ENCODE results near the gene SIPA1L3. TPM values are rescaled to one million over a fixed set of nuclear protein-coding genes. Genes with fewer than 3 reads are reported as not detected.

Gene SIPA1L3
- total and polyA plus RNA-seq, 10 of the 15 experiments (the other 5 are each of a cell fraction or from before 2014, with no cell fraction given) = 0.24 to 66.2 (median 19.1) TPM

DNA sequence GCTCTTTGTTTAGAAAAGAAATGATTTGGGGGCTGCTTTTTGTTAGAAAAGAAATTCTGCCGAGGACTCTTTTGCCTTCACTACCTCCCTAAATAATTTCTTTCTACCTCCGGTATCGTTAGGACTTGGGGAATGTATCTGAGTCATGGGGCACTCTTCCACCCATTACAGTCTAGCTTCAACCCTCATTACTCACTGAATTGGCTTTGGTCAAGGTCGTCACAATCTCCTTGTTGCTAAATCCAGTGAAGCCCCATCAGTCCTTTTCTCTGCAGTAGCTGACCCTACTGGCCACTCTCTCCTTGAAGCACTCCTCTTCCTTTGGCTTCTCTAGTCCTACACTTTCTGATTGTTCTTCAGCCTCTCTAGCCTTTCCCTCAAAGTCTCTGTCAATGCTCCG is 34.6 kb upstream of the SIPA1L3 start (continued):
- TF ChIP-seq, protein P1, sequence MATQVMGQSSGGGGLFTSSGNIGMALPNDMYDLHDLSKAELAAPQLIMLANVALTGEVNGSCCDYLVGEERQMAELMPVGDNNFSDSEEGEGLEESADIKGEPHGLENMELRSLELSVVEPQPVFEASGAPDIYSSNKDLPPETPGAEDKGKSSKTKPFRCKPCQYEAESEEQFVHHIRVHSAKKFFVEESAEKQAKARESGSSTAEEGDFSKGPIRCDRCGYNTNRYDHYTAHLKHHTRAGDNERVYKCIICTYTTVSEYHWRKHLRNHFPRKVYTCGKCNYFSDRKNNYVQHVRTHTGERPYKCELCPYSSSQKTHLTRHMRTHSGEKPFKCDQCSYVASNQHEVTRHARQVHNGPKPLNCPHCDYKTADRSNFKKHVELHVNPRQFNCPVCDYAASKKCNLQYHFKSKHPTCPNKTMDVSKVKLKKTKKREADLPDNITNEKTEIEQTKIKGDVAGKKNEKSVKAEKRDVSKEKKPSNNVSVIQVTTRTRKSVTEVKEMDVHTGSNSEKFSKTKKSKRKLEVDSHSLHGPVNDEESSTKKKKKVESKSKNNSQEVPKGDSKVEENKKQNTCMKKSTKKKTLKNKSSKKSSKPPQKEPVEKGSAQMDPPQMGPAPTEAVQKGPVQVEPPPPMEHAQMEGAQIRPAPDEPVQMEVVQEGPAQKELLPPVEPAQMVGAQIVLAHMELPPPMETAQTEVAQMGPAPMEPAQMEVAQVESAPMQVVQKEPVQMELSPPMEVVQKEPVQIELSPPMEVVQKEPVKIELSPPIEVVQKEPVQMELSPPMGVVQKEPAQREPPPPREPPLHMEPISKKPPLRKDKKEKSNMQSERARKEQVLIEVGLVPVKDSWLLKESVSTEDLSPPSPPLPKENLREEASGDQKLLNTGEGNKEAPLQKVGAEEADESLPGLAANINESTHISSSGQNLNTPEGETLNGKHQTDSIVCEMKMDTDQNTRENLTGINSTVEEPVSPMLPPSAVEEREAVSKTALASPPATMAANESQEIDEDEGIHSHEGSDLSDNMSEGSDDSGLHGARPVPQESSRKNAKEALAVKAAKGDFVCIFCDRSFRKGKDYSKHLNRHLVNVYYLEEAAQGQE (IDR thresholded peaks at IDR 0.05; ENCODE audit: low read depth, low read length) = no peak
- TF ChIP-seq, protein P2, sequence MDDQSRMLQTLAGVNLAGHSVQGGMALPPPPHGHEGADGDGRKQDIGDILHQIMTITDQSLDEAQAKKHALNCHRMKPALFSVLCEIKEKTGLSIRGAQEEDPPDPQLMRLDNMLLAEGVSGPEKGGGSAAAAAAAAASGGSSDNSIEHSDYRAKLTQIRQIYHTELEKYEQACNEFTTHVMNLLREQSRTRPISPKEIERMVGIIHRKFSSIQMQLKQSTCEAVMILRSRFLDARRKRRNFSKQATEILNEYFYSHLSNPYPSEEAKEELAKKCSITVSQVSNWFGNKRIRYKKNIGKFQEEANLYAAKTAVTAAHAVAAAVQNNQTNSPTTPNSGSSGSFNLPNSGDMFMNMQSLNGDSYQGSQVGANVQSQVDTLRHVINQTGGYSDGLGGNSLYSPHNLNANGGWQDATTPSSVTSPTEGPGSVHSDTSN (IDR thresholded peaks at IDR 0.05; ENCODE audit: insufficient replicate concordance, low read depth, low read length) = no peak
- TF ChIP-seq, protein P3, sequence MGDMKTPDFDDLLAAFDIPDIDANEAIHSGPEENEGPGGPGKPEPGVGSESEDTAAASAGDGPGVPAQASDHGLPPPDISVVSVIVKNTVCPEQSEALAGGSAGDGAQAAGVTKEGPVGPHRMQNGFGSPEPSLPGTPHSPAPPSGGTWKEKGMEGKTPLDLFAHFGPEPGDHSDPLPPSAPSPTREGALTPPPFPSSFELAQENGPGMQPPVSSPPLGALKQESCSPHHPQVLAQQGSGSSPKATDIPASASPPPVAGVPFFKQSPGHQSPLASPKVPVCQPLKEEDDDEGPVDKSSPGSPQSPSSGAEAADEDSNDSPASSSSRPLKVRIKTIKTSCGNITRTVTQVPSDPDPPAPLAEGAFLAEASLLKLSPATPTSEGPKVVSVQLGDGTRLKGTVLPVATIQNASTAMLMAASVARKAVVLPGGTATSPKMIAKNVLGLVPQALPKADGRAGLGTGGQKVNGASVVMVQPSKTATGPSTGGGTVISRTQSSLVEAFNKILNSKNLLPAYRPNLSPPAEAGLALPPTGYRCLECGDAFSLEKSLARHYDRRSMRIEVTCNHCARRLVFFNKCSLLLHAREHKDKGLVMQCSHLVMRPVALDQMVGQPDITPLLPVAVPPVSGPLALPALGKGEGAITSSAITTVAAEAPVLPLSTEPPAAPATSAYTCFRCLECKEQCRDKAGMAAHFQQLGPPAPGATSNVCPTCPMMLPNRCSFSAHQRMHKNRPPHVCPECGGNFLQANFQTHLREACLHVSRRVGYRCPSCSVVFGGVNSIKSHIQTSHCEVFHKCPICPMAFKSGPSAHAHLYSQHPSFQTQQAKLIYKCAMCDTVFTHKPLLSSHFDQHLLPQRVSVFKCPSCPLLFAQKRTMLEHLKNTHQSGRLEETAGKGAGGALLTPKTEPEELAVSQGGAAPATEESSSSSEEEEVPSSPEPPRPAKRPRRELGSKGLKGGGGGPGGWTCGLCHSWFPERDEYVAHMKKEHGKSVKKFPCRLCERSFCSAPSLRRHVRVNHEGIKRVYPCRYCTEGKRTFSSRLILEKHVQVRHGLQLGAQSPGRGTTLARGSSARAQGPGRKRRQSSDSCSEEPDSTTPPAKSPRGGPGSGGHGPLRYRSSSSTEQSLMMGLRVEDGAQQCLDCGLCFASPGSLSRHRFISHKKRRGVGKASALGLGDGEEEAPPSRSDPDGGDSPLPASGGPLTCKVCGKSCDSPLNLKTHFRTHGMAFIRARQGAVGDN (IDR thresholded peaks at IDR 0.05) = no peak
- TF ChIP-seq BCL11A (IDR thresholded peaks at IDR 0.05; ENCODE audit: low read depth, low read length) = no peak
- TF ChIP-seq, protein P4, sequence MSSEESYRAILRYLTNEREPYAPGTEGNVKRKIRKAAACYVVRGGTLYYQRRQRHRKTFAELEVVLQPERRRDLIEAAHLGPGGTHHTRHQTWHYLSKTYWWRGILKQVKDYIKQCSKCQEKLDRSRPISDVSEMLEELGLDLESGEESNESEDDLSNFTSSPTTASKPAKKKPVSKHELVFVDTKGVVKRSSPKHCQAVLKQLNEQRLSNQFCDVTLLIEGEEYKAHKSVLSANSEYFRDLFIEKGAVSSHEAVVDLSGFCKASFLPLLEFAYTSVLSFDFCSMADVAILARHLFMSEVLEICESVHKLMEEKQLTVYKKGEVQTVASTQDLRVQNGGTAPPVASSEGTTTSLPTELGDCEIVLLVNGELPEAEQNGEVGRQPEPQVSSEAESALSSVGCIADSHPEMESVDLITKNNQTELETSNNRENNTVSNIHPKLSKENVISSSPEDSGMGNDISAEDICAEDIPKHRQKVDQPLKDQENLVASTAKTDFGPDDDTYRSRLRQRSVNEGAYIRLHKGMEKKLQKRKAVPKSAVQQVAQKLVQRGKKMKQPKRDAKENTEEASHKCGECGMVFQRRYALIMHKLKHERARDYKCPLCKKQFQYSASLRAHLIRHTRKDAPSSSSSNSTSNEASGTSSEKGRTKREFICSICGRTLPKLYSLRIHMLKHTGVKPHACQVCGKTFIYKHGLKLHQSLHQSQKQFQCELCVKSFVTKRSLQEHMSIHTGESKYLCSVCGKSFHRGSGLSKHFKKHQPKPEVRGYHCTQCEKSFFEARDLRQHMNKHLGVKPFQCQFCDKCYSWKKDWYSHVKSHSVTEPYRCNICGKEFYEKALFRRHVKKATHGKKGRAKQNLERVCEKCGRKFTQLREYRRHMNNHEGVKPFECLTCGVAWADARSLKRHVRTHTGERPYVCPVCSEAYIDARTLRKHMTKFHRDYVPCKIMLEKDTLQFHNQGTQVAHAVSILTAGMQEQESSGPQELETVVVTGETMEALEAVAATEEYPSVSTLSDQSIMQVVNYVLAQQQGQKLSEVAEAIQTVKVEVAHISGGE (CRISPR knock-in tag; IDR thresholded peaks at IDR 0.05) = no peak

Data from GM12878 (cell line).